GM18499 (cell line): ENCODE measurements around the gene EXOC3L1.

Experiments
- ATAC-seq: cut with Tn5 transposase; IDR thresholded peaks from one replicate; pipeline ENCODE4 v1.9.1; 2021; ENCODE audit warnings: moderate number of reproducible peaks; ENCODE audit not compliant: insufficient read depth, unreplicated experiment

The EXOC3L1 gene

DNA sequence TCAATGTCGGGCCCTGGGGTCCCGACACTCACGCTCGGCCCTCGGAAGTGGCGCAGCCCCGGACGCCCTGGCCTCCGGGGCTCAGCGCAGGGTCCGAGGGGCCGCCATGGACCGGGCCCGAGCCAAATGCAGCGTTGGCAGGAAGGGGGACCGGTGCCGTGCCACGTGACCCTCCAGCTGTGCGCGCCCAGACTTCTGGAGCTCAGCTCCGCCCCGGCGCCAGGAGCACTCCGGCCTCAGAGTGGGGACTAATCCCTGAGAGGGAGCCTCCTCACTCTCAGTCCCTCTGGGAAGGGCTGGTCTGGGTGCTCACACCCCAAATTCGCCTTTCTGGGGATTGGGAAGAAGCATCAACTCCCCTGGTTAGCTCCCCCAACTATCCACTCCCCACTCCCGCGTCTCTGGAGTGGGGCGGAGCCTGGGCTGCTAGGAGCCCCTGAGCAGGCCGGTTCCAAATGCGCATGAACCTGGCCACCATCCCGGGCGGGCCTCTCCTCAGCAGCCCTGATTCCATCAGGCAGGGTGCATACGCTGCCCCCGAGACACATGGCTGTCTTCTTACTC is 39.0 kb downstream of the EXOC3L1 start, which contains the start of gene B3GNT9:
TSS of gene B3GNT9 (minus strand) at position 166 of the 564 bp plus-strand sequence. CDS start 513 bp downstream, outside the sequence.
- no peak for ATAC-seq

DNA sequence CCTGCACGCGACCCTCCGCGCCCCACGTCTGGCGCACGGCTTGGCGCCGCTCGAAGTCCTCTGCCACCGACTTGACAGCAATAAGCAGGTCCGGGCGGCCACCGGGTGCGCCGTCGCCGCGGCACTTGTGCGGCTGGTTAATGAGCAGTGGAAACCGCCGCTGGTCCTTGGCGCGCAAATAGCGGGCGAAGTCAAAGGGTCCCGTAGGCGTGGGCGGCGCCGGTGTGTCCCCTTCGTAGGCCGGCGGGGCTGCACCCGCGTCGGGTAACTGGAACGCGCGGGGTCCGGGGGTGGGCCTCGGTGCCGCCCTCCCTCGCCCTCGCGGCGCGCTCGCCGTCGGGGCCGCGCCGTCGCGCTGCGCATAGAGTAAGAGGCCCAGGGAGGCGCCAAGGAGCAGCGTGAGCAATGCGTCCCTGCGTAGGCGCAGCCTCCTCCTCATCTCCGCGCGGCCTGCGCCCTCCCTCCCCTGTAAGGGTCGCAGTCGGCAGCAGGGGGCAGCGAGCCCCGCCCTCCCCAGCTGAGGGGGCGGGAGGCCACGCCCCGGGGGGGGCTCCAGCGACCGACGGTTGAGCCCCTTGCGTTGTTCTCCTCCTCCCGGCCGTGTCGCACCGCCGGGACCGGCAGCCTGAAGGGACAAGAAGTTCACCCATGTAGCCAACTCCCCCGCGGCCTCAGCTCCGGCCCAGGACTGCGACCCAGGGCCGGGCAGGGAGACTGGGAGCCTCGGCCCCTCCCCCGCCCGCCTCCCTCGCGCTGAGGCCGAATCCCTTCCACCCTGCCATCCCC is 39.7 kb downstream of the EXOC3L1 start:
- no peak for ATAC-seq

DNA sequence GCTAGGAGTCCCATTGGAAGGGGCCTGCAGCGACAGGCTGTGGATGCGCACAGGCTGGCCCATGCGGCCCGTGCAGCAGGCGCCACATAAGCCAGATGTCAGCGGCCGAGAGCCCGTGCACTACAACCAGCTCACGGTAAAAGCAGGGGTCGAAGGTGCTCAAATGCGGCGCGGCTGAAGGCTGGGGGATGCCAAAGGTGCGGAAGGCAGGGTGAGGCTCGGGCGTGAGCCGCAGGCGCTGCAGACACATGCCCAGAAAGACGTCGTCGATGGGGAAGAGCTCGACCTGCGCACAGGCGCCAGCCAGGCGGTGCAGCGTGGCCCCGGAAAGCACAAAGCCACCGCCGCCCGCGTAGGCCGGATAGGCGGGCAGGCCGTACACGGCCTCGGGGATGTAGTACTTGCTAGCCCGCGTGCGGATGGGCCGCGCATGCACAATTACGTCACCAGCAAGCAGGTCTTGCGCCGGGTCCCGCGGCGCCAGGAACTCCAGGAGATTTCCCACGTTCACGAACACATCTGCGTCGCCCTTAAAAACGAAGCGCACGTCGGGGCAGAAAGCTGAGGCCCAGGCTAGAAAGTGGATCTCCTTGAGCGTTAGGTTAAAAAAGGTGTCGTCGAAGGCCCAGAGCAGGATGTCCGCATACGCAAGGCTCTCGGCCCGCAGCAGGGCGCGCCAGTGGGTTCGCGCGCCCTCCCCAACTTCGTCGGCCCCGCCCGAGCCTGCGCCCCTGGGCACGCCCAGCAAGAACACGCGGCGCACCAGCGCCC is 40.5 kb downstream of the EXOC3L1 start:
- ATAC-seq, result no peak

DNA sequence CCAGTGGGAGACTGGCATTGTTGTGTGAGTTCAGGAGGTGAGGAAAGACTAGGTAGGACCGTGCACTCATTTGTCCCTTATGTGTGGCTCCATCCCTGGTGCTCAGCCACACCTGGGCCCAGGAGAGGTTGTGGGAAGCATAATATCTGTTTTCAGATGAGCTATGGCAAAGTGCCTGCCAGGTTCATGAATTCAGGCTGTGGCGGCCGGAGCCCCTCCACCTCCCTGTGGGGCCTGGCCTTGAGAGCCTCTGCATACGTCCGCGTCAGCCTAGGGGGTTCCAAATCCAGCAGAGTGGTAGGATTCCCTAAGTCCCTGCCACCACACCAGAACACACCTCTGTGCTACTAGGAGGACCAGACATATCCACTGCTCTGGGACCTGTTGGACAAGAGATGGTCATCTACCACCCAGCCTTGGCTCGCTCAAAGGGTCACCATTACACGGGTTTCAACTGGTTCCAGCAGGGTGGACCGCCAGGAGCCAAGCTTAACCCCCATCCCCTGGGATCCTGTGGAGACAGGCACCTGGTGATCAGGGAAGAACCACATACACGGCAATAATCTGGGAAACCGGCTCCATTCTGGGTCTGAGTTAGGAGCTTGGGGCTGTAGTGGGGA is 41.2 kb downstream of the EXOC3L1 start:
- no peak for ATAC-seq

DNA sequence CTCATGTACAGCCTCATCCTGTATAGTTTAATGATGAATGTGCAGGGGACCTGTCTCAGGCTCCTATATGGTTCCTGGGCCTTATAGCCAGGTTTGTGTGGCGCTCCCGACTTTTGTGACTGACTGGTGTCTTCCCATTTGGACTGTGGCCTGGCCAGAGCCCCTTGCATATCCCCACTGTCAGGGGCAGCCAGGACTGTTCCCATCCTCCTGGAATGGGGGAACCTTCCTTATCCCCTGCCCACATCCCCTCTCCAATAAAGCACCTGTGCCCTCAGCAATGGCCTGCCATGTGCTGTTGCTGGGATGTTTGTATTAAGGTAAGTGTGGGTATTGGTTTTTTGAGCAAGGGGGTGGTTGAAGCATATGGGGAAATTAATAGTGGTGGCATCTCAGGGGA is 41.7 kb downstream of the EXOC3L1 start:
- ATAC-seq, result no peak

DNA sequence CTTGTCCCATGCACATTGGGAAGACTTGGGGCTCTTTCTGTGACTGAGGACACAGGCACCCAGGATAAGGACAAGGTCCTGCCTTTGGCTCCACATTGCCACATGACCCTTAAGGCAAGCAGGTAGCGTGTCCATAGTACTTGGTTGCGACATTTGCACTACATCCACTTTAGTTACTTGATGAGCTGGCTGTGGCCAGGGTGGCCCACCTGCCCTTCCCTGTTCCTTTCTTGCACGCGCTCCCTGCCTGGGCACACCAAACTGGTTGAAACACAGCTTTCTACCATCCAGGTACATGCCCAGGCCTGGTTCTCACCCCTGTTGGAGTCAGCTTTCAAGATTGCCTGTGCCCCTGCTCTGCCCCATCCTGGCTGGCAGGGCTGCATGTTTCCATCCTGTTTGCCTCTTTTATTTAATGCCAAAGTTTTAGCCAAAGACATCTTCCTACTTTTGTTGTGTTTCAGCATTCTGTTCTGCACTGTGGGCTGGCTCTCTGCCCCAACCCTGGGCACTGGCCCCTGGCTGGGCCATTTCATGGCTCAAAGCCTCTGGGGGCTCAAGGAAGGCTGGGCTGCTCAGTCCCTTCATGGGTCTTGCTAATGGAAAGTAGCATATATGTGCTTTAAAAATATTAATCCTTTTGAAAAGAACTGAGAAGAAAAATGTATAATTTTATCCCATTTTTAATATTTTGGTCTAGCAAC is 42.3 kb downstream of the EXOC3L1 start:
- ATAC-seq, result no peak

DNA sequence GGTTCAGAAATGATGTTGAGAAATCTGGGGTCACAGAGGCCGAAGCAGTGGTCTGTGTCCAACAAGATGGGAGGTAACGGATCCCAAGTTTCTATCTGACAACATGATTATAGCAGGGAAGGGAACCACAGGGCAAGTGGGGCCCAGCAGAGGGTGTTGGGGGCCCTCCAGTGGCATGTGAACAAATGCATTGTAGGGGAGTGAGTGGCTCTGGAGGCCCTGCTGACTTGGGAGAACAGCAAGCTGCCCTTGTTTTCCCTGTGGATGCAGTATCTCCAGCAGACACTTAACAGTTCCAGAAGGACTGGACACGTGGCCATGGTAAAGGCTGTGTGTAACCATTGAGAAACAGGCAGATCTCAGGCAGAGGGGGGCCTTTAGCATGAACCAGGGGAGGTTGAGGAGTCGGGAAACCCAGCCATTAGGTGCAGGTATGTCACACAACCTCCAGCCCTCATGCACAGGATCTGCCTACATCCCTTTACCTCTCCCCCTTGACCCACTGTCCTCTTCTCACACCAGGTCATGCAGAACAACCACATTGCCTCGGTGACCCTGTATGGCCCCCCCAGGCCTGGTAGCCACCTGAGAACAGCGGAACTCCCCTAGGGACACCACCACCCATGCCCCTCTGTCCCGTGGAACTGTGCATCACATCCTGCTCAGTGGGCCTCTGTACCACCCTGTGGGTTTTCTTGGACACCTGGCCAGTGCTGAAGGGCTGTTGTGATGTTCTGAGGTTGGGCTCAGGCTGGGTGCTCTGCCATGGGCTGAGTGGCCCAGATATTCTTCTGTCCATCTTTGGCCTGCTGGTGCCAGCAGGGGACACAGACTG is 43.2 kb downstream of the EXOC3L1 start:
- ATAC-seq, result no peak

DNA sequence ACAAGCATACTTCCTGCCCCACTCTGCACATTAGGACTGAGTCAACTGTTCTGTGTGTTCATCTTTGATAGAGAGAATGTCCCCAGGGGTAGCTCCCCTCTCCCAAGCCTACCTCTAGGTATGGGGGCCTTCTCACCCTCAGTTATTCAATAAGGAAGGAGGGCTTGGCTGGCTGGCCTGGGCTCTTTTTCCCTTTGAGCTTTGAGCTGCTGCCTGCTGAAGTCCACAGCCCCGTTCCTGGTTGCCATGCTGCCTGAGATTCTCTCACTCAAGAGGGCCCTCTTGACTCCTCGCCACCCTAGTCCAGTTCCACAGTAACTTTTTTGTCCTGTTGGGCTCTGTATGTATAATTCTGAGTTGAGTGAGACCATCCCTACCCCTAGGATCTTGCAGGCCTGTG is 44.2 kb downstream of the EXOC3L1 start:
- ATAC-seq, result no peak

DNA sequence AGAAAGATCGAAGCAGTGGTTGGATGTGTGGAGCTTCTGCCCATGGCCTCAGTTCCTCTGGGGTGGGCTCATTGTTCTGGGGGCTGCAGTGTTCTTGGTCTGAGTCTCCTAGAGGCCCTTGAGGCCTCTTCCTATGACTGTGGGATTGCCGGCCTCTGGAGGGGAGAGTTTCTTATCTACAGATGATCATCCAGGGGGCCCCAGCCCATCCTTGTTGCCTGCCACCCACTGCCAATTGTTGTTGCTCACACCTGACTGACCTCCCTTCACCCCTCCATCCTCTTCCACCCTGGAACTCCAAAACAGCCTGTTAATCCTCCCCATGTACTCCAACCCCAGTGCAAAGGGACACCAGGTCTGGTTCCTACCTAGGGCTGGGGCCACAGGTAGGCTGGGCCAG is 45.0 kb downstream of the EXOC3L1 start:
- no peak for ATAC-seq

DNA sequence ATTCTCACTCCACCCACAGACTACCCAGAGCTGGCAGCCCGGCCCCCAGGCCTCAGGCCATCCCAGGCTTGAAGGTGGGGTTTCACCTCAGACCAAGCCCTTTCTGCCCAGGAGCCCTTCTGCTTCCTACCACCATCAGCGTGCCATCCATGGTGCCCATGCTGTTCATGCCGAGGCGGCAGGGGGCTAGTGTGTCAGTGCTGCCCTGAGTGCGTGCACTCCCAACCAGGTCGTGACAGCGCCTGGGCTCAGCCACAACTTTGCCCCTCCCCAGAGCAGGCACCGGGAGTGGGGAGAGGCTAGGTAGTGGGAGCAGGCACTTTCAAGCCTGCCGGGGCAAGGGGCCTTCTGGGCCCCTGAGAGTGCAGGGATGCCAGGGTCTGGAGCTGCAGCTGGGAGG is 47.6 kb downstream of the EXOC3L1 start:
- no peak for ATAC-seq

DNA sequence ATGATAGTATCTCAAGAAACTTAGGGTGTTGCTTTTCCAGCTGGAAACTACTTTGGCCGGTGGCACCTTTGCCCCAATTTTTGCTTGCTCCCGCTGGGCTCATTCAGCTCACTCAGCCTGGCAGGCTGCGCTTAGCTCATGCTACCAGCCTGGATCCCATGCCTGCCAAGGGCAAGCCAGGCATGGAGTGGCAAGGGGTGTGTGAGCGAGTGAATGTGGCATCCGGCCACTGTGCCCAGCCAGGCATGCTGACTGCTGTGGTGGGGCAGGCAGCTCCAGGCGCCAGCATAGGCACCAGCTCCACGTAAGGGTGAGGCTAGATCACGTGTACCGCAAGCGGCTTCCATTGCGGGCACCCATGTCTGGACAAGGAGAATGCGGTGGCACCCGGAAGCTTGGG is 48.5 kb downstream of the EXOC3L1 start:
- ATAC-seq, result no peak

DNA sequence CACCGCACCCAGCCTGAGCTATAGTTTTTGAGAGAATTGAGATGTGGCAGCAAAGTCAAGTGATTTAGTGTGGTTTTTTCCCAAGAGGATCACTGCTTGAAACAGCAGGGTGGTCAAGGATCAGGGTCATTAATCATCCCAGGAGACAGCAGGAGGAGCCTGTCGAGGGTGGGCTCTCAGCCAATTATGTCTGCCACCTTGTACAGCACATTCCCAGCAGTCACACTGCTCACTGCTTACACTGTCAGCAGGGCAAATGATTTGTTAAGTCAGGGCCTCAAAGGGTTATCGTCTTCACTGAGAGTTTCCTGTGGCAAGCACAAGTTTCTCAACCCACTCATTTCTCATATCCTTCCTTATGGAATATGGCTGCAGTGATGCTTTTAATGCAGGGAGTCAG is 52.3 kb downstream of the EXOC3L1 start:
- ATAC-seq, result no peak
